Stimulated activated CD8-positive, alpha-beta memory T cell treated with anti-CD3 and anti-CD28 coated beads, Interleukin-12 subunit alpha, Interleukin-12 subunit beta, amount 100 ng/mL, for 1 hour (primary cell): ENCODE results near the gene PARN.
"Not testable (repeated sequence)": the region's sequence is repeated elsewhere in the genome, so short reads cannot be mapped to it uniquely, and the experiment has no call there.

Source experiments
- DNase-seq: peaks from one replicate; pipeline ENCODE4 v3.0.0-alpha.2; 2020; ENCODE audit warnings: low read depth

Gene PARN

GRCh38 chr16:14632693-14633569 lies 2.9 kb upstream of the PARN start, which contains the start of gene BFAR:
Gene BFAR (plus strand): TSS chr16:14632951. CDS start chr16:14644347, 11,396 bp downstream.
- peak; percentile 100 for DNase-seq

GRCh38 chr16:14630620-14631330 lies 715 bp upstream of the PARN start:
- DNase-seq = not testable (repeated sequence)

- no peak for DNase-seq
Measured at GRCh38 chr16:14629612-14629918, 495 bp downstream of the PARN start.

GRCh38 chr16:14628806-14629611 lies 1.1 kb downstream of the PARN start:
- no peak for DNase-seq

GRCh38 chr16:14627078-14627477 lies 3.0 kb downstream of the PARN start:
- no peak for DNase-seq

- no peak for DNase-seq
Measured at GRCh38 chr16:14618566-14618965, 11.5 kb downstream of the PARN start.

GRCh38 chr16:14616280-14616679 lies 13.8 kb downstream of the PARN start:
- DNase-seq = no peak

GRCh38 chr16:14613991-14614390 lies 16.1 kb downstream of the PARN start:
- no peak for DNase-seq

GRCh38 chr16:14611660-14612059 lies 18.4 kb downstream of the PARN start:
- no peak for DNase-seq

- DNase-seq = no peak
Measured at GRCh38 chr16:14609716-14610115, 20.3 kb downstream of the PARN start.

GRCh38 chr16:14608604-14609003 lies 21.5 kb downstream of the PARN start:
- DNase-seq = no peak

GRCh38 chr16:14608111-14608566 lies 21.9 kb downstream of the PARN start:
- no peak for DNase-seq

GRCh38 chr16:14606102-14606501 lies 24.0 kb downstream of the PARN start:
- no peak for DNase-seq

- DNase-seq = no peak
Measured at GRCh38 chr16:14602443-14602963, 27.6 kb downstream of the PARN start.

- no peak for DNase-seq
Measured at GRCh38 chr16:14600164-14600563, 29.9 kb downstream of the PARN start.

GRCh38 chr16:14586637-14587305 lies 43.3 kb downstream of the PARN start:
- no peak for DNase-seq

GRCh38 chr16:14585287-14585686 lies 44.8 kb downstream of the PARN start:
- no peak for DNase-seq

GRCh38 chr16:14580926-14581325 lies 49.1 kb downstream of the PARN start:
- not testable (repeated sequence) for DNase-seq

- DNase-seq = no peak
Measured at GRCh38 chr16:14579266-14579665, 50.8 kb downstream of the PARN start.

GRCh38 chr16:14576532-14576931 lies 53.5 kb downstream of the PARN start:
- DNase-seq = no peak

- DNase-seq = no peak
Measured at GRCh38 chr16:14576069-14576468, 54.0 kb downstream of the PARN start.
